Measurements from ENCODE around the gene PTPN11.

GRCh38 chr12:112480931-112481330 lies 62.2 kb downstream of the PTPN11 start:
- no peak for TF ChIP-seq SIX5 (IDR thresholded peaks at IDR 0.05; ENCODE audit: low read depth, low read length)
- no peak for TF ChIP-seq POLR2A (IDR thresholded peaks at IDR 0.05; ENCODE audit: control extremely low read depth in 1 of 2, low read depth in 2 of 2, low read length in 2 of 2)
- TF ChIP-seq POLR2AphosphoS5 (IDR thresholded peaks at IDR 0.05; ENCODE audit: low read depth, low read length), result no peak
- TF ChIP-seq EZH2 (IDR thresholded peaks at IDR 0.05; ENCODE audit: low read depth, low read length, severe bottlenecking), result no peak
- no peak for TF ChIP-seq GABPA (IDR thresholded peaks at IDR 0.05; ENCODE audit: borderline replicate concordance, insufficient read depth, low read length)
